GM19372 (cell line): ENCODE measurements around the gene FOXL2NB.
A peak's percentile ranks its signal among the peaks of the same experiment; 100 is the strongest.

Experiments used
- ATAC-seq: cut with Tn5 transposase; IDR thresholded peaks from one replicate; pipeline ENCODE4 v1.9.1; 2021; ENCODE audit warnings: mild to moderate bottlenecking, low read depth, moderate library complexity; ENCODE audit not compliant: unreplicated experiment

The FOXL2NB gene

GRCh38 chr3:138928727-138929372 is 18.2 kb upstream of the FOXL2NB start:
- ATAC-seq: no peak

- ATAC-seq: no peak
These were observed 13.8 kb upstream of the FOXL2NB start for GRCh38 chr3:138933068-138933668.

GRCh38 chr3:138933981-138934691 is 12.9 kb upstream of the FOXL2NB start:
- no peak for ATAC-seq

GRCh38 chr3:138935505-138935862 is 11.5 kb upstream of the FOXL2NB start:
- ATAC-seq: no peak

GRCh38 chr3:138935863-138936740 is 10.9 kb upstream of the FOXL2NB start:
- peak; percentile 59 for ATAC-seq

GRCh38 chr3:138936741-138937689 is 10.0 kb upstream of the FOXL2NB start:
- no peak for ATAC-seq

GRCh38 chr3:138937690-138938055 is 9.3 kb upstream of the FOXL2NB start:
- no peak for ATAC-seq

- ATAC-seq: no peak
These were observed 8.8 kb upstream of the FOXL2NB start for GRCh38 chr3:138938056-138938876.

GRCh38 chr3:138938877-138939560 is 8.0 kb upstream of the FOXL2NB start:
- ATAC-seq: no peak

- ATAC-seq: no peak
These were observed 7.3 kb upstream of the FOXL2NB start for GRCh38 chr3:138939561-138940241.

GRCh38 chr3:138940446-138940845 is 6.6 kb upstream of the FOXL2NB start:
- no peak for ATAC-seq

- no peak for ATAC-seq
These were observed 5.6 kb upstream of the FOXL2NB start for GRCh38 chr3:138941259-138941885.

- ATAC-seq: no peak
These were observed 4.7 kb upstream of the FOXL2NB start for GRCh38 chr3:138942271-138942670.

GRCh38 chr3:138942861-138943623 is 4.0 kb upstream of the FOXL2NB start:
- no peak for ATAC-seq

GRCh38 chr3:138943724-138944653 is 3.0 kb upstream of the FOXL2NB start:
- ATAC-seq: no peak

GRCh38 chr3:138944654-138944928 is 2.4 kb upstream of the FOXL2NB start:
- no peak for ATAC-seq
